BLaER1 treated with 17β-estradiol and CSF1 and Interleukin-3, amounts not matched to agents 10 nM and 100 nM (cell line): ENCODE data around the gene GRAMD1B.

Source experiments
- H3K27ac ChIP-seq, 11 experiments: shearing (Covaris generic); formaldehyde crosslinking; 2 replicates each; pipeline ENCODE4 v1.8.1; 2022
- H3K27me3 ChIP-seq, 11 experiments: shearing (Covaris generic); formaldehyde crosslinking; 2 replicates each; pipeline ENCODE4 v1.8.1; 2022
- H3K36me3 ChIP-seq, 11 experiments: shearing (Covaris generic); formaldehyde crosslinking; 2 replicates each; pipeline ENCODE4 v1.8.1; 2022
- H3K4me1 ChIP-seq, 10 experiments: shearing (Covaris generic); formaldehyde crosslinking; 2 replicates each; pipeline ENCODE4 v1.8.1; 2022
- H3K4me2 ChIP-seq, 11 experiments: shearing (Covaris generic); formaldehyde crosslinking; 2 replicates each; pipeline ENCODE4 v1.8.1; 2022
- H3K4me3 ChIP-seq, 10 experiments: shearing (Covaris generic); formaldehyde crosslinking; 2 replicates each; pipeline ENCODE4 v1.8.1; 2022
- H3K9ac ChIP-seq, 11 experiments: shearing (Covaris generic); formaldehyde crosslinking; 2 replicates each; pipeline ENCODE4 v1.8.1; 2022
- H3K9me3 ChIP-seq, 11 experiments: shearing (Covaris generic); formaldehyde crosslinking; replicated peaks in 1 of 11; 2 replicates each; pipeline ENCODE4 v1.8.1; 2022
- H4K20me1 ChIP-seq, 11 experiments: shearing (Covaris generic); formaldehyde crosslinking; 2 replicates each; pipeline ENCODE4 v1.8.1; 2022
- Cebpa-rat ChIP-seq, 11 experiments: shearing (Covaris generic); IDR thresholded peaks; 2 replicates each; pipeline ENCODE4 v1.8.1; 2022

GRAMD1B gene

GRCh38 chr11:123665306-123665705, 235.2 kb downstream of the GRAMD1B start:
- Histone ChIP-seq H3K9ac (no peak overlapping the region), H3K36me3 (no peaks in the 10 kb centered on the region), H3K4me2 (no peak overlapping the region), H3K4me1 (peaks cover 2 to 8% (median 3%) of the 10 kb centered on the region in 10 experiments; a peak in 19 of 20 replicates), H3K27ac (no peak overlapping the region), H4K20me1 (no peaks in the 10 kb centered on the region), H3K27me3 (no peaks in the 10 kb centered on the region), H3K9me3 (peaks cover 39 to 64% (median 55%) of the 10 kb centered on the region in 11 experiments), H3K4me3 (no peak overlapping the region)
- no peak for TF ChIP-seq Cebpa-rat (IDR thresholded peaks at IDR 0.05)

DNA sequence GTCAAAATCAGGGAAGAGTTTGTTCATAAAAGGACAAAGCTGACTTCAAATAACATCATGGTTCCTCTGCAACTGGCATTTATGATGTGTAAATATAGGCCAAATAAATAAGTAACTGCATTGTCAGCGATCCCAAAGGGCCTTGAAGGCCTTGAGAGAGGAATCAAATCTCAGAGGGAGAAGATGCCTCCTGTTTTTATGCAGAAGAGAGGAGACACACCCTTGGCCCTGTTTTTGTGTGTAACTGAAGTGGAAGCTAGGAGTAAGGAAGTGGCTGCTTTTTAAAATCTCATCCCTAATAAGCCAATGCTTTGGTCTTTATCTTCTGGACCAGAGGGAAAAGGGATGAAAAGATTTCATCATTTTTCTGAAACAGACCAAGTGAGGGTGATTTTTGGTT, 240.0 kb downstream of the GRAMD1B start:
- Histone ChIP-seq H3K9ac (no peak overlapping the region), H4K20me1 (no peaks in the 10 kb centered on the region), H3K4me3 (no peak overlapping the region), H3K27me3 (no peaks in the 10 kb centered on the region), H3K9me3 (peaks cover 0 to 21% (median 11%) of the 10 kb centered on the region in 11 experiments; a peak in 15 of 22 replicates), H3K36me3 (no peaks in the 10 kb centered on the region), H3K4me2 (no peak overlapping the region), H3K4me1 (0 out of 20 replicates have a peak, but pooled peaks cover 0 to 5% (median 0%) of the 10 kb centered on the region in 10 experiments), H3K27ac (no peak overlapping the region)
- TF ChIP-seq Cebpa-rat (IDR thresholded peaks at IDR 0.05), result no peak

- H3K27ac ChIP-seq, result no peak overlapping the region
- peaks cover 0 to 4% (median 0%) of the 10 kb centered on the region in 10 experiments; a peak in 1 of 20 replicates for H3K4me1 ChIP-seq
- H3K9ac ChIP-seq, result no peak overlapping the region
- no peak for TF ChIP-seq Cebpa-rat (IDR thresholded peaks at IDR 0.05)
- H3K9me3 ChIP-seq, result peaks cover 0 to 21% (median 11%) of the 10 kb centered on the region in 11 experiments; a peak in 15 of 22 replicates
- H3K36me3 ChIP-seq, result no peaks in the 10 kb centered on the region
- H3K4me2 ChIP-seq, result no peak overlapping the region
- no peaks in the 10 kb centered on the region for H4K20me1 ChIP-seq
- H3K27me3 ChIP-seq, result no peaks in the 10 kb centered on the region
- no peak overlapping the region for H3K4me3 ChIP-seq
These were observed 241.5 kb downstream of the GRAMD1B start for GRCh38 chr11:123671534-123671933.

DNA sequence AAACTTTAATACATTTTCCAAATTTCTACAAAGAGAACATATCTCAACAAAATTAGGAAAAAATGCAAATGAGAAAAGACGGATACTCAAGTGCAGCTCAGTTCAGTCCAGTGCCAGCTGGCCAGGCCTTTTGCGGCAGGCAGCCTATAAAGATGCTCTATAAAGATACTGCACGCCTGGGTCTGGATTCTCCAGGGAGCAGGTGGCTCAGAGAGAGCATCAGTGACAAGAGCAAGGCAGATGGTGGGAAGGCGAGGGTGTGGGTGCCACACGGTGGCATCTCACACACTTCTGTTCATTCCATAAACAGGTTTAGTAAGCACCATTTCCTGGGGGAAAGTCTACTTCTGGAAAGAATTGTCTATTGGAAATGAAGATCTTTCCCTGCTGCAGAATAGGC, 242.5 kb downstream of the GRAMD1B start:
- Histone ChIP-seq H3K4me3 (no peak overlapping the region), H3K4me2 (no peak overlapping the region), H3K36me3 (no peaks in the 10 kb centered on the region), H3K27me3 (no peaks in the 10 kb centered on the region), H3K9ac (no peak overlapping the region), H4K20me1 (no peaks in the 10 kb centered on the region), H3K4me1 (no peaks in the 10 kb centered on the region; a peak in 1 of 20 replicates), H3K9me3 (peaks cover 0 to 12% (median 6%) of the 10 kb centered on the region in 11 experiments; a peak in 12 of 22 replicates), H3K27ac (no peak overlapping the region)
- no peak for TF ChIP-seq Cebpa-rat (IDR thresholded peaks at IDR 0.05)

GRCh38 chr11:123674297-123674696, 244.2 kb downstream of the GRAMD1B start:
- H3K4me3 ChIP-seq, result no peak overlapping the region
- H3K36me3 ChIP-seq, result no peaks in the 10 kb centered on the region
- no peak overlapping the region for H3K9ac ChIP-seq
- H3K9me3 ChIP-seq, result peaks cover 0 to 6% (median 0%) of the 10 kb centered on the region in 11 experiments; a peak in 5 of 22 replicates
- H3K27me3 ChIP-seq, result no peaks in the 10 kb centered on the region
- no peaks in the 10 kb centered on the region; a peak in 1 of 20 replicates for H3K4me1 ChIP-seq
- no peak overlapping the region for H3K4me2 ChIP-seq
- no peaks in the 10 kb centered on the region for H4K20me1 ChIP-seq
- no peak overlapping the region for H3K27ac ChIP-seq
- no peak for TF ChIP-seq Cebpa-rat (IDR thresholded peaks at IDR 0.05)
